ENCODE measurements around the gene TTC21B.

TTC21B gene

GRCh38 chr2:165903406-165903805 is 50.2 kb downstream of the TTC21B start:
- H3K27me3 Mint-ChIP-seq (ENCODE audit: low read depth), result no peaks in the 10 kb centered on the region
- no peak overlapping the region for H3K4me3 Mint-ChIP-seq
- H3K9me3 Mint-ChIP-seq, result no peaks in the 10 kb centered on the region
- H3K36me3 Mint-ChIP-seq (ENCODE audit: low read depth), result peaks cover 17% of the 10 kb centered on the region
- H3K27ac Mint-ChIP-seq, result no peak overlapping the region
- H3K4me1 Mint-ChIP-seq (ENCODE audit: low read depth), result peaks cover 13% of the 10 kb centered on the region

- Mint-ChIP-seq H3K27me3 (ENCODE audit: low read depth) (no peaks in the 10 kb centered on the region), H3K27ac (peak overlapping the region; percentile 81), H3K9me3 (no peaks in the 10 kb centered on the region), H3K36me3 (ENCODE audit: low read depth) (peaks cover 22% of the 10 kb centered on the region), H3K4me3 (peak overlapping the region; percentile 48), H3K4me1 (ENCODE audit: low read depth) (peaks cover 13% of the 10 kb centered on the region)
Observed at GRCh38 chr2:165902934-165903333, 50.6 kb downstream of the TTC21B start.

DNA sequence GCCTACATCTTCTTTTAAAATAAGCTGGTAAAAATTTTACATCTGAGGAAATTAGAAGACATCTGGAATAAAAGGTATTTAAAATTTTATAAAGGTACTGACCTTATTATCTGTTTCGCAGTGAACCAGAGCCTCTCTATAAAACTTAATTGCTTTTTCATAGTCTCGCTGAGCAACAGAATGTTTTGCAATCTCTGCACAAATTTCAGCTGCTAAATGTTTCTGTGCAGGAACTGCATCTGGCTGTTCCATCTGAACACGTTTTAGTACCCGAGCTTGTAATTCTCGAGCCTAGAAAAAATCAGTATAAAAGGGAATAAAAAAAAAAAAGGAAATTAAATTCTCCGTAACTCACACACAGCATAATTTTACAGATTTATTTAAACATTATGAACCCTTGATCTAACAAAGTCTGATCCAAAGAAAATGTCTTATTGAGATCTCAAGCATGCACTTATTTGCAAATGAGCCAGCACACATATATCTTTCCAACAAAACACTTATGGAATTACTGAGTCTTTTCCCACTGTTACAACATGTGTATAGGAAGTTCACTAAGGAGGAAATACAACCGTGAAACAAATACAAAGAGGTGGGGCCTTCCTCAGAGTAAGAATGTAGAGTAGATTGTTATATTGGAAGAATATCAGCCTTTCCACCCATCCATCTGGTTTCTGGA is 51.8 kb downstream of the TTC21B start:
- peaks cover 28% of the 10 kb centered on the region for H3K36me3 Mint-ChIP-seq (ENCODE audit: low read depth)
- no peak overlapping the region for H3K4me3 Mint-ChIP-seq

GRCh38 chr2:165899311-165899710 is 54.3 kb downstream of the TTC21B start:
- no peaks in the 10 kb centered on the region for H3K27me3 Mint-ChIP-seq (ENCODE audit: low read depth)
- H3K36me3 Mint-ChIP-seq (ENCODE audit: low read depth), result peaks cover 28% of the 10 kb centered on the region
- peaks cover 10% of the 10 kb centered on the region for H3K4me1 Mint-ChIP-seq (ENCODE audit: low read depth)
- H3K4me3 Mint-ChIP-seq, result no peak overlapping the region
- no peaks in the 10 kb centered on the region for H3K9me3 Mint-ChIP-seq
- H3K27ac Mint-ChIP-seq, result no peak overlapping the region

More for the DNA sequence above, 51.8 kb downstream of the TTC21B start:
- H3K4me1 Mint-ChIP-seq (ENCODE audit: low read depth), result peaks cover 13% of the 10 kb centered on the region
- no peaks in the 10 kb centered on the region for H3K9me3 Mint-ChIP-seq
- H3K27me3 Mint-ChIP-seq (ENCODE audit: low read depth), result no peaks in the 10 kb centered on the region
- no peak overlapping the region for H3K27ac Mint-ChIP-seq

GRCh38 chr2:165898381-165898780 is 55.2 kb downstream of the TTC21B start:
- Mint-ChIP-seq H3K27ac (no peak overlapping the region), H3K27me3 (ENCODE audit: low read depth) (no peaks in the 10 kb centered on the region), H3K36me3 (ENCODE audit: low read depth) (peaks cover 33% of the 10 kb centered on the region), H3K4me3 (no peak overlapping the region), H3K9me3 (no peaks in the 10 kb centered on the region), H3K4me1 (ENCODE audit: low read depth) (peaks cover 10% of the 10 kb centered on the region)

GRCh38 chr2:165897726-165898125 is 55.9 kb downstream of the TTC21B start:
- no peak overlapping the region for H3K4me3 Mint-ChIP-seq
- H3K36me3 Mint-ChIP-seq (ENCODE audit: low read depth), result peaks cover 29% of the 10 kb centered on the region
- H3K4me1 Mint-ChIP-seq (ENCODE audit: low read depth), result peaks cover 6% of the 10 kb centered on the region
- no peaks in the 10 kb centered on the region for H3K9me3 Mint-ChIP-seq
- no peak overlapping the region for H3K27ac Mint-ChIP-seq
- H3K27me3 Mint-ChIP-seq (ENCODE audit: low read depth), result no peaks in the 10 kb centered on the region

DNA sequence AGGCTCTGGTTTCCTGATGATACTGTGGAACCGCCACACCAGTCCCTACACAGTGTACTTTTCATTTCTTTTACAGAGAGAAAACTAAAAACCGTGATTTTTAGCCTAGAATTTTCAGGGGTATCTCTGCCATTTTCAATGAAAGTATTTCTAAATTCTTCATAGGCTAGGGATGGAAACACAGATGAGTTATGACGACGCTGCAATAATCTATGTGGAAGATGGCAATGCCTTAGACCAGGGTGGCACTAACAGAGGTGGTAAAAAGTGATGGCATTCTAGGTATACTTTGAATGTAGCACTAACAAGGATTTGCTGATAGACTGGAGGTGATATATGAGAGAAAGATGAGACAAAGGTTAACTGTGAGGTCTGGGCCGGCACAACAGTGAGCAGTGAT is 56.5 kb downstream of the TTC21B start:
- Mint-ChIP-seq H3K36me3 (ENCODE audit: low read depth) (peaks cover 33% of the 10 kb centered on the region), H3K4me1 (ENCODE audit: low read depth) (peaks cover 3% of the 10 kb centered on the region), H3K27me3 (ENCODE audit: low read depth) (no peaks in the 10 kb centered on the region), H3K4me3 (no peak overlapping the region), H3K27ac (peak overlapping the region; percentile 28), H3K9me3 (no peaks in the 10 kb centered on the region)

GRCh38 chr2:165895974-165896373 is 57.6 kb downstream of the TTC21B start:
- Mint-ChIP-seq H3K36me3 (ENCODE audit: low read depth) (peaks cover 33% of the 10 kb centered on the region), H3K4me1 (ENCODE audit: low read depth) (peaks cover 3% of the 10 kb centered on the region), H3K9me3 (no peaks in the 10 kb centered on the region), H3K4me3 (no peak overlapping the region), H3K27me3 (ENCODE audit: low read depth) (no peaks in the 10 kb centered on the region), H3K27ac (no peak overlapping the region)

DNA sequence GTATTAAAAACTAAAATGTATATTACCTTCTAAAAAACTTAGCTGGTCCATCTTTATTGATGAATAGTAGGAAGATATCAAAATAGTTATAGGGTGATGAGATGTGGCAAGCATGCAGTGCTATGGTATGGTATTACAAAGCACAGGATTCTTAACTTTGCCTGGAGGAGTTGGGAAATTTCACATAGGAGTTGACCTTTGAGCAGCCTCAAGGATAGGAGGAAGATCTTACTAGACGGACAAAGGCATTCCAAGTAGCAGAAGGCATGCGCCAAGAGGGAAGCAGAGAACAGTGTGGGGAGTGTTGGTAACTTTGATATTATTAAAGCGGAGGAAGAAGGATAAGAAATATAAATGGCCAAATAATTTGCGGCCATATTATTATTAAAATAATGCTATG is 60.0 kb downstream of the TTC21B start:
- Mint-ChIP-seq H3K27me3 (ENCODE audit: low read depth) (no peaks in the 10 kb centered on the region), H3K27ac (no peak overlapping the region), H3K4me3 (no peak overlapping the region), H3K36me3 (ENCODE audit: low read depth) (peaks cover 38% of the 10 kb centered on the region), H3K4me1 (ENCODE audit: low read depth) (peaks cover 3% of the 10 kb centered on the region), H3K9me3 (no peaks in the 10 kb centered on the region)

DNA sequence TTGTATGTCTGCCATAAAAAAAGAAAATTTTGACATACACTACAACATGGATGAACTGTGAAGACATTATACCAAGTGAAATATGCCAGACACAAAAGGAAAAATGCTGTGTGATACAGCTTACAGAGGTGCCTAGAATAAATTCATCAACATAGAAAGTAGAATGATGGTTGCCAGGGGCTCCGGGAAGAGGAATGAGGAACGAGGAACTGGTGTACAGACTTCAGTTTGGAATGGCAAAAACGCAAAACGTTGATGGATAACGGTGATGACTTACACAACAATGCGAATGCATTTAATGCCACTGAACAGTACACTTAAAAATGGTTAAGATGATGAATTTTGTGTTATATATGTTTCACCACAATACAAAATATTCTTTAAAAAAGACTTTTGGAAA is 61.0 kb downstream of the TTC21B start:
- no peaks in the 10 kb centered on the region for H3K27me3 Mint-ChIP-seq (ENCODE audit: low read depth)
- H3K4me3 Mint-ChIP-seq, result no peak overlapping the region
- peaks cover 3% of the 10 kb centered on the region for H3K4me1 Mint-ChIP-seq (ENCODE audit: low read depth)
- H3K9me3 Mint-ChIP-seq, result no peaks in the 10 kb centered on the region
- peaks cover 29% of the 10 kb centered on the region for H3K36me3 Mint-ChIP-seq (ENCODE audit: low read depth)
- H3K27ac Mint-ChIP-seq, result no peak overlapping the region

- Mint-ChIP-seq H3K36me3 (ENCODE audit: low read depth) (peaks cover 25% of the 10 kb centered on the region), H3K27ac (no peak overlapping the region), H3K27me3 (ENCODE audit: low read depth) (no peaks in the 10 kb centered on the region), H3K4me1 (ENCODE audit: low read depth) (peaks cover 3% of the 10 kb centered on the region), H3K4me3 (no peak overlapping the region), H3K9me3 (no peaks in the 10 kb centered on the region)
Observed at GRCh38 chr2:165891943-165892342, 61.6 kb downstream of the TTC21B start.

GRCh38 chr2:165891345-165891744 is 62.2 kb downstream of the TTC21B start:
- no peaks in the 10 kb centered on the region for H3K9me3 Mint-ChIP-seq
- H3K36me3 Mint-ChIP-seq (ENCODE audit: low read depth), result peaks cover 24% of the 10 kb centered on the region
- no peaks in the 10 kb centered on the region for H3K27me3 Mint-ChIP-seq (ENCODE audit: low read depth)
- peaks cover 3% of the 10 kb centered on the region for H3K4me1 Mint-ChIP-seq (ENCODE audit: low read depth)
- H3K27ac Mint-ChIP-seq, result no peak overlapping the region
- H3K4me3 Mint-ChIP-seq, result no peak overlapping the region

GRCh38 chr2:165889798-165890197 is 63.8 kb downstream of the TTC21B start:
- Mint-ChIP-seq H3K27ac (no peak overlapping the region), H3K9me3 (no peaks in the 10 kb centered on the region), H3K36me3 (ENCODE audit: low read depth) (peaks cover 23% of the 10 kb centered on the region), H3K4me1 (ENCODE audit: low read depth) (no peaks in the 10 kb centered on the region), H3K4me3 (no peak overlapping the region), H3K27me3 (ENCODE audit: low read depth) (no peaks in the 10 kb centered on the region)

- no peak overlapping the region for H3K27ac Mint-ChIP-seq
Observed at GRCh38 chr2:165889158-165889557, 64.4 kb downstream of the TTC21B start.

DNA sequence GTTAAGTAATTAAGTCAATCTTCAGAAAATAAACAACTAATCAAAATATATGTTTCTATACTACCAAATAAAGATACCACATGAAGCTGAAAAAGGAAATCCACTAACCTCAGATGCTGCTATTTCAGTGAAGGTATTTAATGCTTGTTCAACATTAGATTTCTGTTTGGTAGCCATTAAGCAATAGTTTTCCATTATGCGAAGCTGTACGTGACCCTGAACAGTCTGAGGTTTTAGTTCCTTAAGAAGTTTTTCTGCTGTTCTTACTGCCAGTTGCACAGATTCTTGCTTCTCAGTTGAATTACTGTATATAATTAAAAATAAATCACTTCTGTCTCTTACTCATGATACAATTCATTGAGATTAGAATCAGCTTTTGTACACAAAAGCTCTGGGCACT is 65.4 kb downstream of the TTC21B start:
- Mint-ChIP-seq H3K27ac (no peak overlapping the region), H3K4me1 (ENCODE audit: low read depth) (no peaks in the 10 kb centered on the region), H3K27me3 (ENCODE audit: low read depth) (no peaks in the 10 kb centered on the region), H3K9me3 (no peaks in the 10 kb centered on the region), H3K36me3 (ENCODE audit: low read depth) (peaks cover 25% of the 10 kb centered on the region), H3K4me3 (no peak overlapping the region)

More at GRCh38 chr2:165889158-165889557, 64.4 kb downstream of the TTC21B start:
- no peaks in the 10 kb centered on the region for H3K4me1 Mint-ChIP-seq (ENCODE audit: low read depth)
- H3K9me3 Mint-ChIP-seq, result no peaks in the 10 kb centered on the region
- H3K36me3 Mint-ChIP-seq (ENCODE audit: low read depth), result peaks cover 26% of the 10 kb centered on the region
- no peak overlapping the region for H3K4me3 Mint-ChIP-seq
- H3K27me3 Mint-ChIP-seq (ENCODE audit: low read depth), result no peaks in the 10 kb centered on the region

Data from T-helper 1 cell treated with Interleukin-12 subunit alpha and Interleukin-12 subunit beta and Interleukin-4 antibody, amounts not matched to agents 30 μg/mL and 1 μg/mL, for 36 hours (primary cell).